Mesenchymal stem cell (in vitro differentiated cells and primary cell): Measurements from ENCODE around the gene SLC6A17.

ENCODE experiments used
- DNase-seq: peaks from one replicate; pipeline ENCODE4 v3.0.0-alpha.2; 2013
- H2AFZ ChIP-seq: one replicate; pipeline ENCODE4 v1.6.1; 2013; ENCODE audit warnings: low read depth, mild to moderate bottlenecking, control low read depth, inconsistent platforms, low read length, moderate library complexity
- H2AK5ac ChIP-seq: 2 replicates; pipeline ENCODE4 v1.6.1; 2013; ENCODE audit warnings: low read length, moderate library complexity, mild to moderate bottlenecking, inconsistent platforms; ENCODE audit not compliant: severe bottlenecking
- H2BK120ac ChIP-seq: one replicate; pipeline ENCODE4 v1.6.1; 2013; ENCODE audit warnings: low read depth, mild to moderate bottlenecking, inconsistent platforms, low read length, moderate library complexity
- H2BK12ac ChIP-seq, 2 experiments: one replicate each; pipeline ENCODE4 v1.6.1; 2013; ENCODE audit warnings: inconsistent platforms in 2 of 2, low read length in 2 of 2, mild to moderate bottlenecking in 2 of 2, moderate library complexity in 2 of 2, control low read depth in 1 of 2
- H2BK15ac ChIP-seq: one replicate; pipeline ENCODE4 v1.6.1; 2013; ENCODE audit warnings: mild to moderate bottlenecking, low read depth, inconsistent platforms; ENCODE audit not compliant: poor library complexity, severe bottlenecking
- H2BK5ac ChIP-seq: 2 replicates; pipeline ENCODE4 v1.6.1; 2013; ENCODE audit warnings: low read depth, mild to moderate bottlenecking, low read length, control low read depth, inconsistent platforms; ENCODE audit not compliant: poor library complexity, severe bottlenecking
- H3K14ac ChIP-seq, 2 experiments: one replicate each; pipeline ENCODE4 v1.6.1; 2013; ENCODE audit warnings: inconsistent platforms in 2 of 2, low read length in 2 of 2, control low read depth in 1 of 2, mild to moderate bottlenecking in 1 of 2, moderate library complexity in 1 of 2
- H3K18ac ChIP-seq, 2 experiments: one replicate each; pipeline ENCODE4 v1.6.1; 2013; ENCODE audit warnings: inconsistent platforms in 2 of 2, low read length in 2 of 2, control low read depth in 1 of 2, low read depth in 1 of 2, mild to moderate bottlenecking in 1 of 2
- H3K23ac ChIP-seq, 2 experiments: one replicate each; pipeline ENCODE4 v1.6.1; 2013; ENCODE audit warnings: inconsistent platforms in 2 of 2, low read length in 2 of 2, mild to moderate bottlenecking in 2 of 2, moderate library complexity in 2 of 2, control low read depth in 1 of 2
- H3K27ac ChIP-seq: 2 replicates; pipeline ENCODE4 v1.5.1; 2013; ENCODE audit warnings: mild to moderate bottlenecking, moderate library complexity, low read length, control low read depth, inconsistent platforms; ENCODE audit not compliant: poor library complexity, severe bottlenecking
- H3K27me3 ChIP-seq, 2 experiments: 2 replicates each; pipeline versions ENCODE4 v1.6.1 to v1.7.0; 2013; ENCODE audit warnings: low read length in 2 of 2, mild to moderate bottlenecking in 2 of 2, moderate library complexity in 2 of 2, control low read depth in 1 of 2, inconsistent platforms in 1 of 2; ENCODE audit not compliant: control insufficient read depth in 1 of 2, insufficient read depth in 1 of 2
- H3K36me3 ChIP-seq, 2 experiments: 2 replicates each; pipeline versions ENCODE4 v1.6.1 to v1.7.0; 2013; ENCODE audit warnings: low read length in 2 of 2, control low read depth in 1 of 2, inconsistent platforms in 1 of 2, low read depth in 1 of 2, mild to moderate bottlenecking in 1 of 2; ENCODE audit not compliant: insufficient read depth in 2 of 2, control insufficient read depth in 1 of 2
- H3K4ac ChIP-seq, 2 experiments: one replicate each; pipeline ENCODE4 v1.6.1; 2013; ENCODE audit warnings: inconsistent platforms in 2 of 2, low read length in 2 of 2, mild to moderate bottlenecking in 2 of 2, moderate library complexity in 2 of 2, control low read depth in 1 of 2, low read depth in 1 of 2
- H3K4me1 ChIP-seq: 2 replicates; pipeline ENCODE4 v1.6.1; 2013; ENCODE audit warnings: low read depth, low read length, control low read depth; ENCODE audit not compliant: control insufficient read depth, insufficient read depth
- H3K4me2 ChIP-seq: 2 replicates; pipeline ENCODE4 v1.6.1; 2013; ENCODE audit warnings: low read length, mild to moderate bottlenecking, inconsistent platforms; ENCODE audit not compliant: poor library complexity, severe bottlenecking
- H3K4me3 ChIP-seq, 2 experiments: 2 replicates each; pipeline versions ENCODE4 v1.5.1 to v1.7.0; 2013; ENCODE audit warnings: low read length in 2 of 2, mild to moderate bottlenecking in 2 of 2, control low read depth in 1 of 2, low read depth in 1 of 2; ENCODE audit not compliant: insufficient read depth in 1 of 2
- H3K79me1 ChIP-seq: replicated peaks from 2 replicates; pipeline ENCODE4 v1.6.1; 2013; ENCODE audit warnings: mild to moderate bottlenecking, control low read depth, low read length, inconsistent platforms; ENCODE audit not compliant: poor library complexity, severe bottlenecking
- H3K9ac ChIP-seq: 2 replicates; pipeline ENCODE4 v1.7.0; 2013; ENCODE audit warnings: mild to moderate bottlenecking, low read length, moderate library complexity
- H3K9me3 ChIP-seq: 2 replicates; pipeline ENCODE4 v1.7.0; 2013; ENCODE audit warnings: mild to moderate bottlenecking, low read length; ENCODE audit not compliant: control insufficient read depth
- H4K8ac ChIP-seq: one replicate; pipeline ENCODE4 v1.6.1; 2013; ENCODE audit warnings: inconsistent platforms, mild to moderate bottlenecking, low read length, moderate library complexity
- H4K91ac ChIP-seq: one replicate; pipeline ENCODE4 v1.6.1; 2013; ENCODE audit warnings: mild to moderate bottlenecking, low read length, inconsistent platforms
- WGBS: methylation state at CpG from one replicate; pipeline ENCODE4 v1.1.7; 2013; ENCODE audit warnings: mixed read lengths; 5-methylcytosine and 5-hydroxymethylcytosine counted together

SLC6A17 gene

GRCh38 chr1:110119843-110120242, 30.5 kb upstream of the SLC6A17 start:
- Histone ChIP-seq H2BK15ac (no peak overlapping the region), H3K9ac (no peak overlapping the region), H3K18ac (no peak overlapping the region), H3K79me1 (no peaks in the 10 kb centered on the region), H2AK5ac (no peak overlapping the region), H3K4me3 (no peak overlapping the region), H3K36me3 (no peaks in the 10 kb centered on the region), H2AFZ (no peak overlapping the region), H3K27me3 (peaks cover 13 to 16% of the 10 kb centered on the region in 2 experiments), H3K4ac (no peak overlapping the region), H3K4me1 (no peaks in the 10 kb centered on the region), H3K9me3 (peaks cover 6% of the 10 kb centered on the region), H2BK12ac (no peak overlapping the region), H3K27ac (no peak overlapping the region), H3K14ac (no peak overlapping the region), H2BK5ac (no peak overlapping the region), H4K8ac (no peak overlapping the region), H4K91ac (no peak overlapping the region), H3K23ac (no peak overlapping the region), H3K4me2 (no peak overlapping the region), H2BK120ac (no peak overlapping the region)
- 86% methylated on average over 3 of the region's 3 CpGs for WGBS
- no peak for DNase-seq

- Histone ChIP-seq H4K8ac (no peak overlapping the region), H3K27me3 (peaks cover 3 to 11% of the 10 kb centered on the region in 2 experiments), H2BK12ac (no peak overlapping the region), H3K27ac (no peak overlapping the region), H3K4me2 (no peak overlapping the region), H2BK5ac (no peak overlapping the region), H3K4me3 (no peak overlapping the region), H3K14ac (no peak overlapping the region), H3K79me1 (no peaks in the 10 kb centered on the region), H3K18ac (no peak overlapping the region), H2AK5ac (no peak overlapping the region), H2AFZ (no peak overlapping the region), H3K23ac (no peak overlapping the region), H2BK15ac (no peak overlapping the region), H3K4me1 (no peaks in the 10 kb centered on the region), H3K36me3 (no peaks in the 10 kb centered on the region), H4K91ac (no peak overlapping the region), H3K4ac (no peak overlapping the region), H2BK120ac (no peak overlapping the region), H3K9ac (no peak overlapping the region), H3K9me3 (peaks cover 11% of the 10 kb centered on the region)
- 13% methylated on average over 11 of the region's 12 CpGs for WGBS
- DNase-seq: no peak
These were observed 29.2 kb upstream of the SLC6A17 start for GRCh38 chr1:110120960-110121561.

GRCh38 chr1:110123224-110123623, 27.1 kb upstream of the SLC6A17 start:
- H2AK5ac ChIP-seq: no peak overlapping the region
- H4K91ac ChIP-seq: no peak overlapping the region
- H3K4me2 ChIP-seq: no peak overlapping the region
- H3K4me1 ChIP-seq: no peaks in the 10 kb centered on the region
- H3K4me3 ChIP-seq: no peak overlapping the region
- no peak overlapping the region for H4K8ac ChIP-seq
- no peak overlapping the region for H3K9ac ChIP-seq
- H2BK120ac ChIP-seq: no peak overlapping the region
- H3K27me3 ChIP-seq: peaks cover 9 to 14% of the 10 kb centered on the region in 2 experiments
- H3K9me3 ChIP-seq: peaks cover 16% of the 10 kb centered on the region
- no peak overlapping the region for H2AFZ ChIP-seq
- H3K4ac ChIP-seq: no peak overlapping the region
- no peak overlapping the region for H2BK15ac ChIP-seq
- 58% methylated on average over 3 of the region's 3 CpGs for whole genome bisulfite sequencing
- H3K36me3 ChIP-seq: no peaks in the 10 kb centered on the region
- H2BK12ac ChIP-seq: no peak overlapping the region
- H3K27ac ChIP-seq: no peak overlapping the region
- H3K14ac ChIP-seq: no peak overlapping the region
- H2BK5ac ChIP-seq: no peak overlapping the region
- H3K18ac ChIP-seq: no peak overlapping the region
- DNase-seq: no peak
- H3K79me1 ChIP-seq: no peaks in the 10 kb centered on the region
- H3K23ac ChIP-seq: no peak overlapping the region

GRCh38 chr1:110125810-110126209, 24.5 kb upstream of the SLC6A17 start:
- H2BK120ac ChIP-seq: no peak overlapping the region
- no peak overlapping the region for H2BK15ac ChIP-seq
- H3K36me3 ChIP-seq: no peaks in the 10 kb centered on the region
- H3K4ac ChIP-seq: no peak overlapping the region
- no peak overlapping the region for H3K4me2 ChIP-seq
- H2BK5ac ChIP-seq: no peak overlapping the region
- H4K8ac ChIP-seq: no peak overlapping the region
- H3K14ac ChIP-seq: no peak overlapping the region
- no peak overlapping the region for H3K4me3 ChIP-seq
- no peak overlapping the region for H2AK5ac ChIP-seq
- H2BK12ac ChIP-seq: no peak overlapping the region
- no peak for DNase-seq
- H3K4me1 ChIP-seq: no peaks in the 10 kb centered on the region
- peaks cover 16% of the 10 kb centered on the region for H3K9me3 ChIP-seq
- no peaks in the 10 kb centered on the region for H3K79me1 ChIP-seq
- no peak overlapping the region for H2AFZ ChIP-seq
- H4K91ac ChIP-seq: no peak overlapping the region
- H3K27ac ChIP-seq: no peak overlapping the region
- WGBS: 83% methylated on average over 1 of the region's 4 CpGs
- no peak overlapping the region for H3K9ac ChIP-seq
- H3K27me3 ChIP-seq: peaks cover 32 to 39% of the 10 kb centered on the region in 2 experiments
- no peak overlapping the region for H3K18ac ChIP-seq
- H3K23ac ChIP-seq: no peak overlapping the region
